Measurements from ENCODE around the gene TRIM25.

TRIM25 gene

DNA sequence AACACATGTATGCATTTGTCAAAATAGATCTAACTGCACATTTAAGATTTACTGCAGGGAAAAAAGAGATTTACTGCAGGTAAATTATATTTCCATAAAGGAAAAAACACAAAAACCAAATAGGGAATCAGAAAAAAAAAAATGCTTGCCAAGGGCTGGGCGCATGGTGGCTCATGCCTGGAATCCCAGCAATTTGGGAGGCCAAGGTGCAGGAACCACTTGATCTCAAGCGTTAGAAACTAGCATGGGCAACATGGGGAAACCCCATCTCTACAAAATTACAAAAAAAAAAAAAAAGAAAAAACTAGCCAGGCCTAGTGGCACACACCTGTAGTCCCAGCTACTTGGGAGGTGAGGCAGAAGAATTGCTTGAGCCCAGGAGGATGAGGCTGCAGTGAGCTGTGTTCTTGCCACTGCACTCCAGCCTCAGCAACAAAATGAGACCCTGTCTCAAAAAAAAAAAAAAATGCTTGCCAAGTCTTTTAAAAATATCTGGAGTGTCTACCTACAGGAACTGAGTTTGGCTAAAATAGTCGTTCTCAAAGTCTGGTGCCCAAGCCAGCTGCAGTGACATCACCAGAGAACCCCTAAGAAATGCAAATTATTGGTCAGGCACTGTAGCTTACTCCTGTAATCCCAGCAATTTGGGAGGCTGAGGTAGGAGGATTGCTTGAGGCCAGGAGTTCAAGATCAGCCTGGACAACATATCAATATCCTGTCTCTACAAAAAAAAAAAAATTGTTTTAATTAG is 17.5 kb downstream of the TRIM25 start:
- no peak overlapping the region for H4K8ac ChIP-seq (ENCODE audit: low read depth, low read length)
- no peak overlapping the region for H2BK15ac ChIP-seq (ENCODE audit: low read length)
- H3K4ac ChIP-seq (ENCODE audit: low read length): no peak overlapping the region
- H2BK5ac ChIP-seq (ENCODE audit: low read length): no peak overlapping the region
- H3K18ac ChIP-seq (ENCODE audit: low read length): no peak overlapping the region
- H4K91ac ChIP-seq (ENCODE audit: low read depth, low read length, poor library complexity): no peak overlapping the region
- no CpG with 5 or more reads among the region's 3 CpGs for WGBS, 2 donors (ENCODE audit: extremely low coverage in 2 of 2, insufficient read length in 2 of 2, insufficient replicate concordance in 1 of 2)
- no peak overlapping the region for H3K4me2 ChIP-seq (ENCODE audit: insufficient read depth, low read length, poor library complexity, severe bottlenecking)
- no peak overlapping the region for H3K27ac ChIP-seq (replicated peaks; ENCODE audit: low read length)
- H3K27me3 ChIP-seq (ENCODE audit: control insufficient read depth in 3 of 3, insufficient read depth in 3 of 3, low read depth in 1 of 3, low read length in 3 of 3): no peaks in the 10 kb centered on the region
- no peak overlapping the region for H2AFZ ChIP-seq (ENCODE audit: low read length)
- no peak overlapping the region for H2BK120ac ChIP-seq (ENCODE audit: low read depth, low read length)
- H2BK12ac ChIP-seq (ENCODE audit: low read length): no peak overlapping the region
- no peak for DNase-seq (ENCODE audit: low spot score)
- H2AK5ac ChIP-seq (ENCODE audit: low read depth, low read length): no peak overlapping the region
- no peak overlapping the region for H3K4me3 ChIP-seq (ENCODE audit: low read length in 2 of 2)
- H3K23ac ChIP-seq (ENCODE audit: low read depth, low read length, poor library complexity): no peak overlapping the region
- no peaks in the 10 kb centered on the region for H3K9me3 ChIP-seq (replicated peaks in 1 of 2; ENCODE audit: control insufficient read depth in 2 of 2, insufficient read depth in 1 of 2, low read depth in 1 of 2, low read length in 2 of 2)
- H3K4me1 ChIP-seq (ENCODE audit: control insufficient read depth in 2 of 2, insufficient read depth in 1 of 2, low read depth in 1 of 2, low read length in 2 of 2): peaks cover 7 to 11% of the 10 kb centered on the region in 2 donors
- H3K79me1 ChIP-seq (ENCODE audit: low read depth, low read length): no peaks in the 10 kb centered on the region
- peaks cover 0 to 24% of the 10 kb centered on the region in 2 donors for H3K36me3 ChIP-seq (replicated peaks in 1 of 2; ENCODE audit: control insufficient read depth in 2 of 2, insufficient read depth in 2 of 2, low read length in 2 of 2)
- no peak overlapping the region for H3K9ac ChIP-seq (ENCODE audit: low read depth, low read length, poor library complexity)
- no peak overlapping the region for H3K14ac ChIP-seq (ENCODE audit: low read length)

DNA sequence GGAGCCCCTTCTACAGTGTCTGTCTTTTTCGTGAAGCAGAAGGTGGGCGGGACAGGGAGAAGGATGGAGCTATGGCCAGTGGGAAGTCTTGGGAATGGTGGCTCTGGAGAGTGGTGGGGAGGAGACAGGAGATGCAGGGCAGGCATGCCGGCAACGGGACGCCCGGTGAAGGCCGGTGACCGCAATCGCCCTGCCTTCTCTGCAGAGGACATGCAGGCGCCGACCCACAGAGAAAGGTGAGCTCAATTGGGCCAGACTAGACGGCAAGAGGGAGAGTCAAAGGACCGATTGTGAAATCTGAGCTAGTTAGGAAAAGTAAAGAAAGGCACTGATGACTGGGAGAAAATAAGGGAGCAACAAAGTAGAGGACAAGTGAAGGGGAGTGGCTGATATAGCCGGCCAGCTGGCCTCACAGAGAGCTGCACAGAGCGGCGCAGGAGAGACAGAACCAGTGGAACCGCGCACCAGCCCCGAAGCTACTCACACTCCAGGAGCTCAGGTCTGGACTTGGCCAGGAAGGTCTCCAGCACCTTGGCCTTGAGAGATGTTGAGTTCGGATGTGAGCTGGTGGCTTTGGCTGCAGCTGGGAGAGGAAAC is 18.9 kb downstream of the TRIM25 start:
- Histone ChIP-seq H4K91ac (ENCODE audit: low read depth, low read length, poor library complexity) (no peak overlapping the region), H3K79me1 (ENCODE audit: low read depth, low read length) (no peaks in the 10 kb centered on the region), H3K27ac (replicated peaks; ENCODE audit: low read length) (no peak overlapping the region), H3K4me2 (ENCODE audit: insufficient read depth, low read length, poor library complexity, severe bottlenecking) (no peak overlapping the region), H3K4me3 (ENCODE audit: low read length in 2 of 2) (no peak overlapping the region), H3K4me1 (ENCODE audit: control insufficient read depth in 2 of 2, insufficient read depth in 1 of 2, low read depth in 1 of 2, low read length in 2 of 2) (peaks cover 7 to 11% of the 10 kb centered on the region in 2 donors), H3K36me3 (replicated peaks in 1 of 2; ENCODE audit: control insufficient read depth in 2 of 2, insufficient read depth in 2 of 2, low read length in 2 of 2) (peaks cover 2 to 28% of the 10 kb centered on the region in 2 donors), H2AFZ (ENCODE audit: low read length) (no peak overlapping the region), H3K18ac (ENCODE audit: low read length) (peak overlapping the region; percentile 22), H3K4ac (ENCODE audit: low read length) (no peak overlapping the region), H2AK5ac (ENCODE audit: low read depth, low read length) (peak overlapping the region; percentile 57), H3K27me3 (ENCODE audit: control insufficient read depth in 3 of 3, insufficient read depth in 3 of 3, low read depth in 1 of 3, low read length in 3 of 3) (no peaks in the 10 kb centered on the region), H3K23ac (ENCODE audit: low read depth, low read length, poor library complexity) (no peak overlapping the region), H3K9ac (ENCODE audit: low read depth, low read length, poor library complexity) (no peak overlapping the region), H2BK120ac (ENCODE audit: low read depth, low read length) (no peak overlapping the region), H2BK12ac (ENCODE audit: low read length) (no peak overlapping the region), H3K14ac (ENCODE audit: low read length) (no peak overlapping the region), H2BK15ac (ENCODE audit: low read length) (no peak overlapping the region), H2BK5ac (ENCODE audit: low read length) (no peak overlapping the region), H3K9me3 (replicated peaks in 1 of 2; ENCODE audit: control insufficient read depth in 2 of 2, insufficient read depth in 1 of 2, low read depth in 1 of 2, low read length in 2 of 2) (no peaks in the 10 kb centered on the region), H4K8ac (ENCODE audit: low read depth, low read length) (no peak overlapping the region)
- no CpG with 5 or more reads among the region's 20 CpGs for WGBS, 2 donors (ENCODE audit: extremely low coverage in 2 of 2, insufficient read length in 2 of 2, insufficient replicate concordance in 1 of 2)
- no peak for DNase-seq (ENCODE audit: low spot score)

DNA sequence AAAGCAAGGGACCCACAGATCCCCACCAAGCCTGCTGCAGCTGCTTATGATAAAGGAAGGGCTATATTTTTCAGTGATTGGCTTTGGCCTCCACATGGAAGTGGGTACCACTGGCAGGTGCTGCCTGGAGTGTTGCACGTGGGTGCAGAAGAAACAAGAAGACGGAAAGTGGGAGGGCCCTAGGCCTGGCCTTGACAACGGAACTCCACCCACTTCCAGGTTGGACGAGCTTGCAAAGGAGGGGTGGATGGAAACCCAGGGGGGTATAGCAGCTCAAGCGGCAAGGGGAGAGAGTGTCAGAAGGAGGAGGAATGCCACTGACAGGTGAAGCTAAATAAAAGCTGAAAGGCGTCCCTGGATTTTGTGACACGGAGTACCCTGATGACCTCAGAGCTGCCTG is 20.3 kb downstream of the TRIM25 start:
- Histone ChIP-seq H3K79me1 (ENCODE audit: low read depth, low read length) (no peaks in the 10 kb centered on the region), H2BK120ac (ENCODE audit: low read depth, low read length) (no peak overlapping the region), H3K9ac (ENCODE audit: low read depth, low read length, poor library complexity) (no peak overlapping the region), H3K27me3 (ENCODE audit: control insufficient read depth in 3 of 3, insufficient read depth in 3 of 3, low read depth in 1 of 3, low read length in 3 of 3) (no peaks in the 10 kb centered on the region), H3K27ac (replicated peaks; ENCODE audit: low read length) (no peak overlapping the region), H2BK5ac (ENCODE audit: low read length) (no peak overlapping the region), H2BK12ac (ENCODE audit: low read length) (no peak overlapping the region), H3K4me2 (ENCODE audit: insufficient read depth, low read length, poor library complexity, severe bottlenecking) (no peak overlapping the region), H2BK15ac (ENCODE audit: low read length) (no peak overlapping the region), H3K18ac (ENCODE audit: low read length) (no peak overlapping the region), H4K91ac (ENCODE audit: low read depth, low read length, poor library complexity) (no peak overlapping the region), H3K36me3 (replicated peaks in 1 of 2; ENCODE audit: control insufficient read depth in 2 of 2, insufficient read depth in 2 of 2, low read length in 2 of 2) (peaks cover 2 to 28% of the 10 kb centered on the region in 2 donors), H3K4me1 (ENCODE audit: control insufficient read depth in 2 of 2, insufficient read depth in 1 of 2, low read depth in 1 of 2, low read length in 2 of 2) (peaks cover 0 to 5% of the 10 kb centered on the region in 2 donors), H3K4me3 (ENCODE audit: low read length in 2 of 2) (no peak overlapping the region), H4K8ac (ENCODE audit: low read depth, low read length) (no peak overlapping the region), H2AFZ (ENCODE audit: low read length) (no peak overlapping the region), H2AK5ac (ENCODE audit: low read depth, low read length) (no peak overlapping the region), H3K4ac (ENCODE audit: low read length) (no peak overlapping the region), H3K23ac (ENCODE audit: low read depth, low read length, poor library complexity) (no peak overlapping the region), H3K9me3 (replicated peaks in 1 of 2; ENCODE audit: control insufficient read depth in 2 of 2, insufficient read depth in 1 of 2, low read depth in 1 of 2, low read length in 2 of 2) (no peaks in the 10 kb centered on the region), H3K14ac (ENCODE audit: low read length) (no peak overlapping the region)
- no peak for DNase-seq (ENCODE audit: low spot score)
- whole genome bisulfite sequencing, 2 donors (ENCODE audit: extremely low coverage in 2 of 2, insufficient read length in 2 of 2, insufficient replicate concordance in 1 of 2): no CpG with 5 or more reads among the region's 7 CpGs

GRCh38 chr17:56892333-56892732 is 21.5 kb downstream of the TRIM25 start:
- Histone ChIP-seq H2AFZ (ENCODE audit: low read length) (no peak overlapping the region), H2BK12ac (ENCODE audit: low read length) (no peak overlapping the region), H3K4me3 (ENCODE audit: low read length in 2 of 2) (no peak overlapping the region), H3K4me1 (ENCODE audit: control insufficient read depth in 2 of 2, insufficient read depth in 1 of 2, low read depth in 1 of 2, low read length in 2 of 2) (peaks cover 0 to 5% of the 10 kb centered on the region in 2 donors), H3K18ac (ENCODE audit: low read length) (no peak overlapping the region), H2BK120ac (ENCODE audit: low read depth, low read length) (no peak overlapping the region), H2BK15ac (ENCODE audit: low read length) (no peak overlapping the region), H4K91ac (ENCODE audit: low read depth, low read length, poor library complexity) (no peak overlapping the region), H3K9me3 (replicated peaks in 1 of 2; ENCODE audit: control insufficient read depth in 2 of 2, insufficient read depth in 1 of 2, low read depth in 1 of 2, low read length in 2 of 2) (peaks cover 8 to 9% of the 10 kb centered on the region in 2 donors), H3K14ac (ENCODE audit: low read length) (no peak overlapping the region), H3K4me2 (ENCODE audit: insufficient read depth, low read length, poor library complexity, severe bottlenecking) (no peak overlapping the region), H3K9ac (ENCODE audit: low read depth, low read length, poor library complexity) (no peak overlapping the region), H4K8ac (ENCODE audit: low read depth, low read length) (no peak overlapping the region), H3K27ac (replicated peaks; ENCODE audit: low read length) (no peak overlapping the region), H3K27me3 (ENCODE audit: control insufficient read depth in 3 of 3, insufficient read depth in 3 of 3, low read depth in 1 of 3, low read length in 3 of 3) (no peaks in the 10 kb centered on the region), H3K4ac (ENCODE audit: low read length) (no peak overlapping the region), H3K23ac (ENCODE audit: low read depth, low read length, poor library complexity) (no peak overlapping the region), H3K36me3 (replicated peaks in 1 of 2; ENCODE audit: control insufficient read depth in 2 of 2, insufficient read depth in 2 of 2, low read length in 2 of 2) (peaks cover 3 to 28% of the 10 kb centered on the region in 2 donors), H3K79me1 (ENCODE audit: low read depth, low read length) (no peaks in the 10 kb centered on the region), H2BK5ac (ENCODE audit: low read length) (no peak overlapping the region), H2AK5ac (ENCODE audit: low read depth, low read length) (no peak overlapping the region)
- WGBS, 2 donors (ENCODE audit: extremely low coverage in 2 of 2, insufficient read length in 2 of 2, insufficient replicate concordance in 1 of 2): no CpG with 5 or more reads among the region's 1 CpG
- no peak for DNase-seq (ENCODE audit: low spot score)
